ENCODE measurements around the gene NSF. TPM values are rescaled to one million over a fixed set of nuclear protein-coding genes. Genes with fewer than 3 reads are reported as not detected.
"Not testable (repeated sequence)": the region's sequence is repeated elsewhere in the genome, so short reads cannot be mapped to it uniquely, and the experiment has no call there.

NSF gene
- total and polyA plus RNA-seq, 2 donors (not counting 3 experiments of a cell fraction or from before 2014, with no cell fraction given), result 18.5 to 43.7 TPM

DNA sequence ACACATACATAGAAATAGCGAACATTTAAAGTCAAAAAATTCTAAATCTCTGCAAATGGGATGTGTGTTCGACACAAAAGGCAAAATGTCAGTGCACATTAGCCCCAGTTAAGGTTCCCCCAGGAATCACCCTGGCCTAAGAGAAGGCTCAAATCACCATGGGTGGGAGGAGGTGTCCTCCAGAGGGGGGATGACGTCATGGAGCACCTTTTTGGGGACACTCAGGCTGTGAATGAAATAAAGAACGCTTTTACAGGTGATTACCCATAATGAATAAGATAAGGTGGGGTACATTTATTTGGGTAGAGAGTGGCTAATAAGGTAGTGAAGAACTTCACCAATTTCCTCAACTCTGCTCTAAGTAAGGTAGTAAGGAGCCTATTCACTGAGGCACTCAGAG is 201.6 kb downstream of the NSF start:
- no peak overlapping the region for H3K4me2 ChIP-seq (ENCODE audit: insufficient read depth, low read length)
- dilution Hi-C loops (cut with MboI; ENCODE audit: extremely low pct_ligation_motif_present, low sequenced_read_pairs) (no loop called here), intact Hi-C loops (cut with micrococcal nuclease) (no loop called here)
- POLR2A ChIA-PET, result no interaction called here
- H3K79me2 ChIP-seq (ENCODE audit: control insufficient read depth, insufficient read depth, low read length), result no peaks in the 10 kb centered on the region
- no peaks in the 10 kb centered on the region for H3K4me1 ChIP-seq (ENCODE audit: control insufficient read depth, extremely low read depth, insufficient read depth, low read length)
- H3K36me3 ChIP-seq (ENCODE audit: control insufficient read depth in 2 of 2, extremely low read depth in 1 of 2, insufficient read depth in 2 of 2, low read length in 2 of 2), result no peaks in the 10 kb centered on the region
- H3K9me1 ChIP-seq (replicated peaks; ENCODE audit: control insufficient read depth, extremely low read depth, insufficient read depth, low read length), result no peaks in the 10 kb centered on the region
- DNase-seq (ENCODE audit: low read depth, low spot score) (no peak), FAIRE-seq (no peak)
- H3K27ac ChIP-seq (ENCODE audit: insufficient read depth, low read depth, low read length), result no peak overlapping the region
- H3K4me3 ChIP-seq (replicated peaks in 1 of 3; ENCODE audit: insufficient read depth in 1 of 3, low read depth in 1 of 3, low read length in 3 of 3), result no peak overlapping the region
- TF ChIP-seq FOS (IDR thresholded peaks at IDR 0.05; ENCODE audit: borderline replicate concordance, insufficient read depth, low read length) (no peak), POLR2AphosphoS5 (IDR thresholded peaks at IDR 0.05; ENCODE audit: insufficient read depth, low read depth, low read length) (no peak), MYC (IDR thresholded peaks at IDR 0.05; ENCODE audit: low read depth, low read length) (no peak), GATA2 (IDR thresholded peaks at IDR 0.05; ENCODE audit: insufficient read depth, insufficient read length, low read depth, low read length) (no peak), JUN (IDR thresholded peaks at IDR 0.05; ENCODE audit: borderline replicate concordance, insufficient read depth, insufficient read length, low read depth) (no peak), POLR2A (IDR thresholded peaks at IDR 0.05; ENCODE audit: low read depth, low read length) (no peak), EZH2 (IDR thresholded peaks at IDR 0.05; ENCODE audit: borderline replicate concordance, low read depth, low read length, severe bottlenecking) (no peak)
- TF ChIP-seq, protein P1, sequence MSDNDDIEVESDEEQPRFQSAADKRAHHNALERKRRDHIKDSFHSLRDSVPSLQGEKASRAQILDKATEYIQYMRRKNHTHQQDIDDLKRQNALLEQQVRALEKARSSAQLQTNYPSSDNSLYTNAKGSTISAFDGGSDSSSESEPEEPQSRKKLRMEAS (IDR thresholded peaks at IDR 0.05; ENCODE audit: insufficient read depth, insufficient read length), result no peak
- TF ChIP-seq, protein P2, sequence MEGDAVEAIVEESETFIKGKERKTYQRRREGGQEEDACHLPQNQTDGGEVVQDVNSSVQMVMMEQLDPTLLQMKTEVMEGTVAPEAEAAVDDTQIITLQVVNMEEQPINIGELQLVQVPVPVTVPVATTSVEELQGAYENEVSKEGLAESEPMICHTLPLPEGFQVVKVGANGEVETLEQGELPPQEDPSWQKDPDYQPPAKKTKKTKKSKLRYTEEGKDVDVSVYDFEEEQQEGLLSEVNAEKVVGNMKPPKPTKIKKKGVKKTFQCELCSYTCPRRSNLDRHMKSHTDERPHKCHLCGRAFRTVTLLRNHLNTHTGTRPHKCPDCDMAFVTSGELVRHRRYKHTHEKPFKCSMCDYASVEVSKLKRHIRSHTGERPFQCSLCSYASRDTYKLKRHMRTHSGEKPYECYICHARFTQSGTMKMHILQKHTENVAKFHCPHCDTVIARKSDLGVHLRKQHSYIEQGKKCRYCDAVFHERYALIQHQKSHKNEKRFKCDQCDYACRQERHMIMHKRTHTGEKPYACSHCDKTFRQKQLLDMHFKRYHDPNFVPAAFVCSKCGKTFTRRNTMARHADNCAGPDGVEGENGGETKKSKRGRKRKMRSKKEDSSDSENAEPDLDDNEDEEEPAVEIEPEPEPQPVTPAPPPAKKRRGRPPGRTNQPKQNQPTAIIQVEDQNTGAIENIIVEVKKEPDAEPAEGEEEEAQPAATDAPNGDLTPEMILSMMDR (IDR thresholded peaks at IDR 0.05; ENCODE audit: extremely low read depth in 1 of 2, insufficient read depth in 1 of 2, low read depth in 1 of 2, low read length in 2 of 2), result no peak
- CTCF ChIA-PET, result no interaction called here
- no peaks in the 10 kb centered on the region for H3K9me3 ChIP-seq (replicated peaks; ENCODE audit: control insufficient read depth, insufficient read depth, low read length)
- H4K20me1 ChIP-seq (replicated peaks; ENCODE audit: control insufficient read depth, extremely low read depth, insufficient read depth, low read length), result no peaks in the 10 kb centered on the region
- no TSS peak for BruUV-seq (replicated peaks)
- H3K27me3 ChIP-seq (ENCODE audit: control insufficient read depth in 2 of 2, insufficient read depth in 2 of 2, low read length in 2 of 2), result peaks cover 0 to 3% of the 10 kb centered on the region in 2 experiments
- no peak overlapping the region for H3K9ac ChIP-seq (replicated peaks; ENCODE audit: extremely low read depth, insufficient read depth, low read length)
- no peak overlapping the region for H2AFZ ChIP-seq (ENCODE audit: low read depth, low read length)

DNA sequence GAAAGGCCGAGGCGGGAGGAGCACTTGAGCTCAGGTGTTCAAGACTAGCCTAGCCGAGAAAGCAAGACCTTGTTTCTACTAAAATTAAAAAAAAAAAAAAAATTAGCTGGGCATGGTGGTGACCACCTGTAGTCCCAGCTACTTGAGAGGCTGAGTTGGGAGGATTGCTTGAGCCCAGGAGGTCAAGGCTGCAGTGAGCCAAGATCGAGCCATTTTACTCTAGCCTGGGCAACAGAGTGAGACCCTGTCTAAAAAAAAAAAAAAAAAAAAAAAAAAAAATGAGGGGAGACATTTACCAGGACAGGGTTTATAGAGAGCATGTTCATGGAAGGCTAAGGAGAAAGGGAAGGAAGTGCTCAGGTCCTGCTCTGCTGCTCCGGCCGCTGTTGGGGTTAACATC is 202.6 kb downstream of the NSF start:
- POLR2A ChIA-PET; H3K4me3 ChIP-seq (replicated peaks in 1 of 3; ENCODE audit: insufficient read depth in 1 of 3, low read depth in 1 of 3, low read length in 3 of 3); H3K27ac ChIP-seq (ENCODE audit: insufficient read depth, low read depth, low read length); CTCF ChIA-PET; H3K27me3 ChIP-seq (ENCODE audit: control insufficient read depth in 2 of 2, insufficient read depth in 2 of 2, low read length in 2 of 2); H3K9ac ChIP-seq (replicated peaks; ENCODE audit: extremely low read depth, insufficient read depth, low read length); H2AFZ ChIP-seq (ENCODE audit: low read depth, low read length); dilution Hi-C loops (cut with MboI; ENCODE audit: extremely low pct_ligation_motif_present, low sequenced_read_pairs); H3K9me3 ChIP-seq (replicated peaks; ENCODE audit: control insufficient read depth, insufficient read depth, low read length); H4K20me1 ChIP-seq (replicated peaks; ENCODE audit: control insufficient read depth, extremely low read depth, insufficient read depth, low read length); BruUV-seq (replicated peaks); H3K9me1 ChIP-seq (replicated peaks; ENCODE audit: control insufficient read depth, extremely low read depth, insufficient read depth, low read length); intact Hi-C loops (cut with micrococcal nuclease); H3K4me1 ChIP-seq (ENCODE audit: control insufficient read depth, extremely low read depth, insufficient read depth, low read length); H3K36me3 ChIP-seq (ENCODE audit: control insufficient read depth in 2 of 2, extremely low read depth in 1 of 2, insufficient read depth in 2 of 2, low read length in 2 of 2); DNase-seq (ENCODE audit: low read depth, low spot score); FAIRE-seq; H3K4me2 ChIP-seq (ENCODE audit: insufficient read depth, low read length); H3K79me2 ChIP-seq (ENCODE audit: control insufficient read depth, insufficient read depth, low read length): not testable (repeated sequence)
